ENCODE data around the gene SPATC1L.

DNA sequence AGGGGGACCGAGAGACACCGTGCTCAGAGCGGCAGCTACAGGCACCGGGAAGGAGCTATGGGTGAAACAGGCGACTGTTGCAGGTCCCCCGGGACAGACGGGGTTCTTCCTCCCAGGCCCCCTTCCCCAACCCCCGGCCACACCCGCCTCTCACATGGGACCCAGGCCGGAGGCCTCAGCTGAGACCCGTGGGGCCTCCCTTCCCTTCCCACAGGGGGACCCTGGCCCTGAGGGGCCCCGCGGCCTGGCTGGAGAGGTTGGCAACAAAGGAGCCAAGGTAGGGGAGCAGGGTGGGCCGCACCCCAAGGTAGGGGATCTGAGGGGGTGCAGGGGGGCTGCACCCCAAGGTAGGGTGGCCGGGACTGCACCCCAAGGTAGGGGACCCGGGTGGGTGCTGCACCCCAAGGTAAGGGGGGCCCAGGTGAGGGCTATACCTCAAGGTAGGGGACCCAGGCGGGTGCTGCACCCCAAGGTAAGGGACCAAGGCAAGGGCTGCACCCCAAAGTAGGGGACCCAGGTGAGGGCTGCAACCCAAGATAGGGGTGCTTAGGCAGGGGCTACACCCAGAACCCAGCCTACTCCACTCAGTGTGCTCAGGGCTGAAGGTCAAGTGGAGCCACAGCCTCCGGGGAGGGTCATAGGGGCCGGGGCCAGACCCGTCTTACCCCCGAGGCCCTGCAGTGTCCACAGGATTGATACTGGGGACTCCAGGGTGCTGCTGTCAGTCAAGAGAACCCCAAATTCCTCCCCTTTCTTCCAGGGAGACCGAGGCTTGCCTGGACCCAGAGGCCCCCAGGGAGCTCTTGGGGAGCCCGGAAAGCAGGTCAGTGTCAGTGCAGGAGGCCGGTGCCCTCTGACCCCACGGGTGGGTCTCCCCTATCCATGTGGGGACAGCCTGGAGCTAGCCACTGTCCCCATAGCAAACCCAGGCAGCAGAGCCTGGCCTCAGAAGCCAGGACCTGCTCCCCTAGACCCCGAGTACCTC is 63.7 kb downstream of the SPATC1L start:
- TF ChIP-seq POLR2A (IDR thresholded peaks at IDR 0.05; ENCODE audit: low read depth) = no peak
- TF ChIP-seq, protein P1, sequence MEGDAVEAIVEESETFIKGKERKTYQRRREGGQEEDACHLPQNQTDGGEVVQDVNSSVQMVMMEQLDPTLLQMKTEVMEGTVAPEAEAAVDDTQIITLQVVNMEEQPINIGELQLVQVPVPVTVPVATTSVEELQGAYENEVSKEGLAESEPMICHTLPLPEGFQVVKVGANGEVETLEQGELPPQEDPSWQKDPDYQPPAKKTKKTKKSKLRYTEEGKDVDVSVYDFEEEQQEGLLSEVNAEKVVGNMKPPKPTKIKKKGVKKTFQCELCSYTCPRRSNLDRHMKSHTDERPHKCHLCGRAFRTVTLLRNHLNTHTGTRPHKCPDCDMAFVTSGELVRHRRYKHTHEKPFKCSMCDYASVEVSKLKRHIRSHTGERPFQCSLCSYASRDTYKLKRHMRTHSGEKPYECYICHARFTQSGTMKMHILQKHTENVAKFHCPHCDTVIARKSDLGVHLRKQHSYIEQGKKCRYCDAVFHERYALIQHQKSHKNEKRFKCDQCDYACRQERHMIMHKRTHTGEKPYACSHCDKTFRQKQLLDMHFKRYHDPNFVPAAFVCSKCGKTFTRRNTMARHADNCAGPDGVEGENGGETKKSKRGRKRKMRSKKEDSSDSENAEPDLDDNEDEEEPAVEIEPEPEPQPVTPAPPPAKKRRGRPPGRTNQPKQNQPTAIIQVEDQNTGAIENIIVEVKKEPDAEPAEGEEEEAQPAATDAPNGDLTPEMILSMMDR (IDR thresholded peaks at IDR 0.05) = no peak
- no peak for TF ChIP-seq POLR2AphosphoS5 (IDR thresholded peaks at IDR 0.05)
- TF ChIP-seq EP300 (IDR thresholded peaks at IDR 0.05) = no peak
